ENCODE results near the gene MUL1. TPM values are rescaled to one million over a fixed set of nuclear protein-coding genes. Genes with fewer than 3 reads are reported as not detected.

The MUL1 gene
- total RNA-seq, 2 experiments from 2014 or later, result 11.9 to 12.0 TPM

- Mint-ChIP-seq H3K4me3 (no peak overlapping the region), H3K27me3 (peaks cover 19% of the 10 kb centered on the region), H3K27ac (no peak overlapping the region), H3K9me3 (no peaks in the 10 kb centered on the region), H3K36me3 (ENCODE audit: low read depth) (no peaks in the 10 kb centered on the region), H3K4me1 (ENCODE audit: low read depth) (no peaks in the 10 kb centered on the region)
- CTCF ChIA-PET, result no interaction called here
- TF ChIP-seq, protein P1, sequence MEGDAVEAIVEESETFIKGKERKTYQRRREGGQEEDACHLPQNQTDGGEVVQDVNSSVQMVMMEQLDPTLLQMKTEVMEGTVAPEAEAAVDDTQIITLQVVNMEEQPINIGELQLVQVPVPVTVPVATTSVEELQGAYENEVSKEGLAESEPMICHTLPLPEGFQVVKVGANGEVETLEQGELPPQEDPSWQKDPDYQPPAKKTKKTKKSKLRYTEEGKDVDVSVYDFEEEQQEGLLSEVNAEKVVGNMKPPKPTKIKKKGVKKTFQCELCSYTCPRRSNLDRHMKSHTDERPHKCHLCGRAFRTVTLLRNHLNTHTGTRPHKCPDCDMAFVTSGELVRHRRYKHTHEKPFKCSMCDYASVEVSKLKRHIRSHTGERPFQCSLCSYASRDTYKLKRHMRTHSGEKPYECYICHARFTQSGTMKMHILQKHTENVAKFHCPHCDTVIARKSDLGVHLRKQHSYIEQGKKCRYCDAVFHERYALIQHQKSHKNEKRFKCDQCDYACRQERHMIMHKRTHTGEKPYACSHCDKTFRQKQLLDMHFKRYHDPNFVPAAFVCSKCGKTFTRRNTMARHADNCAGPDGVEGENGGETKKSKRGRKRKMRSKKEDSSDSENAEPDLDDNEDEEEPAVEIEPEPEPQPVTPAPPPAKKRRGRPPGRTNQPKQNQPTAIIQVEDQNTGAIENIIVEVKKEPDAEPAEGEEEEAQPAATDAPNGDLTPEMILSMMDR (IDR thresholded peaks at IDR 0.05), result no peak
- intact Hi-C loops (cut with micrococcal nuclease), result no loop called here
- DNase-seq, result no peak
- POLR2A ChIA-PET, result interaction anchor here (0.6 kb wide), 1 partner anchor 656 kb away, joined by 3 read pairs; no protein-coding TSS in a partner anchor
- no peak for ATAC-seq
Measured at GRCh38 chr1:20458717-20459116, 49.2 kb downstream of the MUL1 start.

- H3K27me3 Mint-ChIP-seq, result peaks cover 20% of the 10 kb centered on the region
- ATAC-seq, result no peak
- ChIA-PET POLR2A (no interaction called here), CTCF (no interaction called here)
- H3K4me1 Mint-ChIP-seq (ENCODE audit: low read depth), result no peaks in the 10 kb centered on the region
- no peak for DNase-seq
- H3K9me3 Mint-ChIP-seq, result no peaks in the 10 kb centered on the region
- intact Hi-C loops (cut with micrococcal nuclease), result no loop called here
- TF ChIP-seq, protein P1 (IDR thresholded peaks at IDR 0.05), result no peak
- no peaks in the 10 kb centered on the region for H3K36me3 Mint-ChIP-seq (ENCODE audit: low read depth)
- H3K4me3 Mint-ChIP-seq, result no peak overlapping the region
- no peak overlapping the region for H3K27ac Mint-ChIP-seq
Measured at GRCh38 chr1:20454004-20454403, 53.9 kb downstream of the MUL1 start.

GRCh38 chr1:20449735-20450311, 58.1 kb downstream of the MUL1 start:
- CTCF ChIA-PET, result interaction anchor here (1.3 kb wide), 1 partner anchor 44 kb away, joined by 3 read pairs; no protein-coding TSS in a partner anchor
- no peak overlapping the region for H3K27ac Mint-ChIP-seq
- H3K4me1 Mint-ChIP-seq (ENCODE audit: low read depth), result no peaks in the 10 kb centered on the region
- H3K27me3 Mint-ChIP-seq, result peaks cover 17% of the 10 kb centered on the region
- no peak overlapping the region for H3K4me3 Mint-ChIP-seq
- intact Hi-C loops (cut with micrococcal nuclease), result no loop called here
- POLR2A ChIA-PET, result no interaction called here
- DNase-seq (no peak), ATAC-seq (no peak)
- no peaks in the 10 kb centered on the region for H3K36me3 Mint-ChIP-seq (ENCODE audit: low read depth)
- TF ChIP-seq, protein P1 (IDR thresholded peaks at IDR 0.05), result no peak
- no peaks in the 10 kb centered on the region for H3K9me3 Mint-ChIP-seq

Other genes with a start within 250 kb of the MUL1 start
- not detected for gene VWA5B1, start 217.3 kb downstream of the MUL1 start, total RNA-seq
- gene CAMK2N1, start 21.9 kb downstream of the MUL1 start, total RNA-seq, result under 1 TPM; 0.67 to 0.86 TPM
- gene FAM43B, start 44.4 kb upstream of the MUL1 start, total RNA-seq, result not detected
- gene CDA, start 80.9 kb upstream of the MUL1 start, total RNA-seq, result not detected
- gene PINK1, start 125.3 kb upstream of the MUL1 start, total RNA-seq, result 1 to 10 TPM; 2.7 to 3.3 TPM
- 100 to 1,000 TPM; 140 to 159 TPM for gene DDOST, start 153.2 kb upstream of the MUL1 start, total RNA-seq
- gene KIF17, start 209.9 kb upstream of the MUL1 start, total RNA-seq, result not detected
- 1 to 10 TPM; 1.3 to 1.6 TPM for gene SH2D5, start 224.6 kb upstream of the MUL1 start, total RNA-seq